Measurements from ENCODE around the gene GRIA1.

GRIA1 gene

DNA sequence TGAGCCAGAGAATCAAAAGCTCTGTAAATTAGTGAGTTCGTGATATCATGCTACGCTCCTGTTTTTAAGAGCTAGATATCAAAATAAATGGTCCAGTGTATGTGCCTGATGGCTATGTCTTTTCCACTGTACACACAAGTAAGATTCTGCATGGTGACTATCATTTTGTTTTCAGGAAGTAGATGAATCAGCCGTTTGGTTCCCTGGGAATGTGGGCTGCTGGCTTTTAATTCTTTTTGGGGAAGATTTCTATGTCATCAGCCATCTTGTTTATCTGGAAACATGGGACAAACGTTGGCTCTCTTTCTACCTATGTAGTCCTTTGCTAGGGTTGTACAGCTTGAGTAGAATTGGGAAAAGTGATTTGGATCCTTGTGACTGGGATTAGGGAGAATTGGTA lies 126.7 kb downstream of the GRIA1 start:
- DNase-seq: no peak

DNA sequence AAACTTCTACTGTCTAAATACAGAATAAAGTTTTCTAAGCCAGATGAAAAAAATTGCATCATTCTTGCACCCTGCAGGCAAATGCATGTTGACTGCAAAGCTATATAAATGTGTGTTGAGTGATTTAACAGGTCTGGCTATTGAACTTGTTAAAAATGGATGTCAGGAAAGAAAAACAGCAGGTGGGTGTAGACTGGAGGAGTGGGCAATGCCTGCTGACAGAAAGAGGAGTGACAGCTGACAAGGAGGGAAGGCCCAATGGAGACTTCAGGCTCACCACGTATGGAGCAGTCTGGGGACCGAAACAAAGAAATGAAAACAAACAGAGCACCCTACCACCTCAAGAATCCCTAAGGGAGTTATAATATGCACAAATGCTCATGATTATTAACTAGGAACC lies 127.8 kb downstream of the GRIA1 start:
- DNase-seq: no peak

GRCh38 chr5:153618867-153619266 lies 128.4 kb downstream of the GRIA1 start:
- DNase-seq: no peak

GRCh38 chr5:153619771-153620170 lies 129.3 kb downstream of the GRIA1 start:
- DNase-seq: no peak

DNA sequence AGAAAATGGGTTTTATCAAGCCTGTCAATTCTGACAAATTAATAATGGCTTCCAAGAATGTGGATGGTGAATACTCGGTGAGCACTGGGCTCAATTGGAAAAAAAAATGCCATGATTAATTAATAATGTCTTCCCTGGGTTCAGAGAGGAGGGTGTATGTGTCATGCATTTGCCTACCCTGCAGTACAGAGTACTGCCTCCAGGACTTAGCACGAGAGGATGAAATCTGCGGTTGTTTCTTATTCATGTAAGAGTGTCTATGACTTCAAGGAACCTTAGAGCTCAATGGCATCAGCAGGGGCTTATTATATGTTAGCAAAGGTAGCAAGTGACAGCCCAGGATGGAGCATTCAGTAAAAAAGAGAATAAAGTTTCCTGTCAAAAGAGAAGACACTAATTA lies 132.7 kb downstream of the GRIA1 start:
- no peak for DNase-seq

- peak; percentile 3 for DNase-seq
These were observed 133.4 kb downstream of the GRIA1 start for GRCh38 chr5:153623751-153624450.

- DNase-seq: no peak
These were observed 133.9 kb downstream of the GRIA1 start for GRCh38 chr5:153624451-153624765.

GRCh38 chr5:153625826-153626354 lies 135.4 kb downstream of the GRIA1 start:
- no peak for DNase-seq

DNA sequence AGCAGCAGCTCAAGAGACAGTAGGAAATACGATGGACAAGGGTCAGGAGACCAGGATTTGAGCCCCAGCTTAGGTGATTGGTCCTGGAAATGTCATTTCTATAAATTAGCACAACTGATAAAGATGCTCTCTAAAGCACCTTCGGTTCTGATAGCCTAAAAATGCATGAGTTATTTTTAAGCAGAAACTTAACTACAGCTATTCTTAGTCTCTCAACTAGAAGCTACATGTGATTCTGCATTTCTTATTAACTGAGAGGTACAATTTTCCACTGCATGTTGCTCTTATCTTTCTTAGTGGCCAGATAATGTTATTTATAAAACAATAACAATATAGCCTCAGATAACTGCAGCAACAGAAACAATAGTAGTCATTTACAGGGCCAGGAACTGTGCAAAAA lies 136.4 kb downstream of the GRIA1 start:
- DNase-seq: no peak

- peak; percentile 76 for DNase-seq
These were observed 138.8 kb downstream of the GRIA1 start for GRCh38 chr5:153629027-153629895.

DNA sequence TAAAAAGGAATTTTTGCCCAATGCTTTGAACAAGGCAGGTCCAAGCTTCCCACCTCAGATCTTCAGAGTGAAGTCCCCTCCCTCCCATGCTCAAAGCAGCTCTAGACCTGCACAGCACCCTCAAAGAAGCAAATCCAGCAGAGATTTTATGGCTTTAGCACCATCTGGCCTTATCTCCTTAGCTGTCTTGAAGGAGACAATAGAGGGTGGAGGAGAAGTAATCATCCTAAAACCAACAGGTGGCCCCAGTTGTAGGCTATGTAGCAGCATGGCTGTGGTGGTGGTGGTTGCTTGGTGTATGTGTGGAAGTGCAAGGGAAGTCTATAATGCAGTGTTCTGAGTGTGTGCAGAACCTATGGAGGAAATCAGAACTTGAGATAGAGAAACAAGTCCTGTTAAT lies 140.1 kb downstream of the GRIA1 start:
- no peak for DNase-seq

GRCh38 chr5:153632748-153633290 lies 142.3 kb downstream of the GRIA1 start:
- no peak for DNase-seq

DNA sequence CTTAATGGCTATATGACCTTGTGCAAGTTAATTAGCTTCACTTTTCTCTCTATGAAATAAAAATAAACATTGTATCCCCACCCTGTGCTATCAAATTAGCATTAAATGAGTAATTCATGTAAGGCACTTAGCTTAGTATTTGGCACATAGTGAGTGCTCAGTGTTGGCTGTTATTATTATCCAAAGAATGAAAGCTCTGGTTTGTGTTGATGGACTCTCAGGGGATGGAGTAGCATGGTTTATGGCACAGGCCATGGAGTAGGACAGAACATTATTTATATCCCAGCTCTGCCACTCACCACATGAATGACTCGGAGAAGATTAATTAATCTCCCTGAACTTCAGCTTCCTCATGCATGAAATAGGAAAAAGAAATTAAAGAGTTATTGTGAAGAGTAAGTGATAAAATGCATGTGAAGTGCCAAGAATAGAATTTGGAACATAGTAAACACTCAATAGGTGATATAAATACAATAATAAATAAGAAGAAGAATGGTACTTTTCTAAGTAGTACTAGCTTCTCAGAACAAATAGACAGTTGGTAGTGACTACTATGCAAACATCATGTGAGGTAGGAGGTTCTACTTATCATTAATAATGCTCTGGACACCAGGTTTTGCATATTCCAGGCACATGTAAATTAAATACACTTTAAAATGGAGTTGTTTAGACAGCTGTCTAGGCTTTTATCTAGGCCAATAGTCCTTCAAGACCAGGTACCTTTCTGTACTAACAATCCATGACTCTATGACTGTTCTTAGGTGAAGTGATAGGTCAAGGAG lies 146.4 kb downstream of the GRIA1 start:
- DNase-seq: no peak

DNA sequence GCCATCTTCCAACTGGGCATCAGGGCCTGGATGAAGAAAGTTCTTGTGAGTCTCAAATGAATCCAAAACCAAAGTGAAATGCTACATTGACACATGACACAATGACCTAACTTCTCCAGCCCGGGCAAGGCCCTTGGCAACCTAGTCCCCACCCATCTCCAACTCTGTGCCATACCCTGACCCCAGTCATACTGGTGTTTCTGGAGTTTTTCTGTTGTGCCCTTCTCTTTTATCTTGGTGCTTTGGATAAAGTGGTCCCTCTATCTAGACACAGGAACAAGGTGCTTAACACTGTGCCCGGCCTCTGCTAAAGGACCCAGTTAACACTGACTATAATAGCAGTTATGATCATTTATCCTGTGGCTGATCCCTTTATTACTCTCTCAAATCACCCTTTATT lies 149.8 kb downstream of the GRIA1 start:
- DNase-seq: no peak

DNA sequence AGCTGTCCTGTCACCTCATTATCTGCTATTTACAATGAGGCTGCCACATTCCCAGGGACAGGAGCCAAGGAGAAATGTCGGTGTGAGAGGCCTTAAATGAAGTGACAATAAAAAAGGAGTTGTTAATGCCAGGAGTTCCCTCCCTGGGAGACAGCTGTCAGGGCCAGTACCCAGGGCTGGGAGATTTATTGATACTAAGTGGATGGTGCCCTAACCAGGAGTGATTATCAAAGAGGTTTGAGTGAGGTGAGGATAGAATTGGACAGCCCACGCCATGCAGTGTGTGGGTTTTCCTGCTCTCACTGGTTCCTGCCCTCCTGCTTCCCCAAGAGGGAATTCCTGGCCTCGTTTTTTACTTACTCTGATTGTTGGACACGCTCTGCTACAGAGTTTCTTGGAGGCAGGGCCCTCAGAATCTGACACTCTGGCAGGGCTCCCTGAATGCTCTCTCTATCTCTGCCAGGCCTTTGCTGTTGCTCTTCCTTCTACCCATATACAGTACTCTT lies 150.8 kb downstream of the GRIA1 start:
- DNase-seq: no peak

DNA sequence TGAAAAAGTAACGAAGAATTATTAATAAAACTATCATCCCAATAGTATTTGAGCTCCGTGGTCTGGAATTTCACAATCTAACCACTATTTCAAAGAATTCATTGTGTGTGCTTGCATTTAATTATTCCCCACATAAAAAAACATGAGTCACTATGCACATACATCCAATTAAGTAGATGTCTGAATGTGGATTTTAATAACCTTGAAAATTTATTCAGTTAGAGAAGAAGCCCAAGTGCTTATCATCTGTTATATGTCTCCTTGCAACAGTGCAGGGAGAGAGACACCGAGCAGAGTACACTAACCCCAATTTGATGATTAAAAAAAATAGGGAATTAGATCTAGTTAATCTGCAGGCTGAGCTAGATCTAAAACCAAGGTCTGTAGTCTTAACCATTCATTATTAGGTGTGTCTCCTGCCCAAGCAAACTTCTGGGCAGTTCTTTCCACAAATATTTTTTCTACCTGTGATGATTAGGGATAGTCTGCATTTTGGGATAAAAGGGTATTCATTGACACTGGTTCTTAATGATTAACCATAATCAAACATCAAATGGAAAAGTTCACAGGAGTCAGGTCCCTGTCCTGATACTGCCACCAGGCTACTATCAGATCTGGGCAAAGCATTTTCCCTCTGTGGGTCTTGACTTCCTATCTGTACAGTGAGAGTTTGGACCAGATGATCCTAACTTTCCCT lies 164.2 kb downstream of the GRIA1 start:
- DNase-seq: no peak

DNA sequence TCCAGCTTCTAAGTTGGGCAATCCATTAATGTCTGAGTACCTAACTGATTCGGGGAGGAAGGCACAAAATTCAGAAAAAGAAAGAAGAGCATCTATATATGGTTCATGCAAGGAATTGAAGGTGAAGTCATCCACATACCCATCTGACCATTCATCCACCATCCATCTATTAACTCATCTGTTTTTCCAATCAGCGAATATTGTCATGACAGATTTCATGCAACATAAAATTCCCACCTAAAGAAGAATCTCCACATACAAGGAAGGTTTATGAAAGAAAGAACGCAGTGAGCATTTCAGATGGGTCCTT lies 164.7 kb downstream of the GRIA1 start:
- DNase-seq: no peak

DNA sequence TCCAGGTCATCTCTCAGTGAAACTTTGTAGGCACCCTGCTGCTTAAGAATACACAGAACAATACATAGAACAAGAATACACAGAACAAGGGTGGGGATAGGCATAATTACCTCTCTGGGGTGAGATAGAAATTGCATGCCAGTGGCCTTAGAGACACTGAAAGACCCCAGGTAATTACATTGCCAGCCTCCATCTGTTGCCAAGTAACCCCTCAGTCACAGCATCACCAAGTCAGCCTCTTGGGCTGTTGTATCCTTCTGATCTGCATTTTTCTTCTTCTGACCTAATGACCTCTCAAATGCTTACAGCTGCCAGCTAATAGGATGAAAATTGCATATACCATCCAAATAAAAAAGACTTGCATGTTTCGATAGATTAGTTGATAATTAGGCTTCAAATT lies 167.7 kb downstream of the GRIA1 start:
- no peak for DNase-seq

- DNase-seq: no peak
These were observed 168.1 kb downstream of the GRIA1 start for GRCh38 chr5:153658606-153659005.

DNA sequence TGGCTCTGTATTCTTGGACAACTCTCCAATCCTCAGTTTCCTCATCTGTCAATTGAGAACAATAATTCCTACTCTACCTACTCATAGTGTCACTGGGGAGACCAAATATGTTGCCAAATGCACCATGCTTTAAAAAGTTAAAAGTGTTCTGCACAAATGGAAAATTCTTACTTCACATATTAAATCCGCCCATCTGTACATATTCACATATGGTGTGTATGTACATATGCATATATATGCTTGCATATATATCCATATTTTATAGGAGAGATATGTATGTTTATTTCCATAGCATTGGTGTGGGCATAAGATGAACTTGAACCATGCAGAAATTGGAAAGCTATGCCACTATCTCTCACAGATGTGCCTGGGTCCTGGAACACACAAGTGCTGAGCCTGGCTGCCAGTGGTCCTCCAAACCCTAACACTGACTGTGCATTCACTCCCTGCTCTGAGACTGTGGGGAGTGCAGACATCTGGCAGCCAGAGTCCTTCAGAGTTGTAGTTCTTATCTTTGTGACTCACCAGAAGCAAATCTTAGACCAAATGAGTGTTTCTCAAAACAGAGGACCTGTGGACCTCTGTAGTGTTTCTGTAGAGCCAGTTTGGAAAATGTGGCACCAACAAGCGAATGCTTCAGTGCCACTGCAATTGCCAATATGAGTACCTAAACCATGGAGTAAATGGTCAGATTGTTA lies 168.7 kb downstream of the GRIA1 start:
- no peak for DNase-seq

DNA sequence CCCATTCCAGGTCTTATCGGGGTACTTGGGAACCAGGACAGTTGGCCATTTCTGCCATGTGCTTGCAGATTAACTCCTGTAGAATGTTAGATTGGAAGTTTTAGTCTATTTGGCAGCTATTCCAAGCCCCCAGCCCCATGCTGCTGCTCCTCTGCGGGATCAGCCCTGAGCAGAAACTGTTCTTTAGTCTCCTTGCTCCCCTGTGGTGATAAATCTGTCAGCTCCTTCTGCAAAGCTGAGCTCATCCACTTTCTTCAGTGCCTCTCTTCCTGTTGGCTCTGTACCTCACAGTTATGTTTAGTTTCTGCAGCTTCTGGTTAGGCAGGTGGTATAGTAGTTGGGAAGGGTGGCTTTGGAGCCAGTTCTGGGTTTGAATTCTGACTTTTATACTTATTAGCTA lies 170.4 kb downstream of the GRIA1 start:
- DNase-seq: no peak

GRCh38 chr5:153661897-153662296 lies 171.4 kb downstream of the GRIA1 start:
- no peak for DNase-seq
